Spleen (tissue), 7 donors: ENCODE data around the gene RNLS.

ENCODE experiments used
- CTCF ChIP-seq, 11 experiments: fragments of 200-600 bp in 7 of 11; fragments of 450-650 bp in 4 of 11; sonication (generic) in 4 of 11; IDR thresholded peaks in 8 of 11; conservative IDR thresholded peaks in 3 of 11; 1 replicate in 7 of 11; 2 replicates in 4 of 11; pipeline versions ENCODE4 v1.4.0 to v1.8.0; 2016 to 2021; ENCODE audit warnings: antibody characterized with exemption in 11 of 11, inconsistent platforms in 4 of 11, mild to moderate bottlenecking in 1 of 11
- POLR2A ChIP-seq, 3 donors: fragments of 450-650 bp; IDR thresholded peaks; one replicate each; pipeline ENCODE4 v1.5.1; 2017; ENCODE audit warnings: antibody characterized with exemption in 3 of 3, mild to moderate bottlenecking in 1 of 3
- POLR2AphosphoS5 ChIP-seq, 3 donors: sonication (generic); formaldehyde crosslinking; IDR thresholded peaks; one replicate each; pipeline ENCODE4 v1.5.1; 2017; ENCODE audit warnings: antibody characterized with exemption in 3 of 3
- donor health status: DM: no; HTN: no; CAD: no; lungs with moderate emphysema.
- donor health status: DM: no; HTN: no; CAD: no.
- donor health status: DM: no; HTN: no; CAD: no.

DNA sequence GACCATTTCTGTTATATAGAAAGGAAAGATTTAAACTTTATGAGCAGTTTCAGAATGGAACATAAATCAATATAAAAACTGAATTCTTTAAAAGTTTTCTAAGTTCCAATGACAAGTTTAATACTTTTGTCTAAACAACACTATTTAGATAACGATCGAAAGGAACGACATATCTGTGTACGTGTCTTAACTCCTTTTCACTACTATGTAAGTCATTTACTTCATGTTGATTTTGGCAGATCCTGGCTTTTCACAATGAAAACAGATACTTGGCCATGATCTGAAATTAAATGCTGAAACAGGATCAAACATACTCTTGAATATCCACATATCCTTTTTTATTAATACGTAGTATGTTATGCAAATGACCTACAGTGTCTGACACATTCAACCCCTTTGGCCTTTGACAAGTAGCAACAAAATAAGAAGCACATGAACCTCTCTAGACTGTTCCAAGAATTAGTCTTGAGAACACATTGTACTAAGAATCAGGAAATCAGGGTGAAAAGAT, 41.9 kb downstream of the RNLS start:
- no peak for TF ChIP-seq POLR2AphosphoS5 (IDR thresholded peaks at IDR 0.05)
- TF ChIP-seq CTCF (IDR thresholded peaks at IDR 0.05 in 8 of 11, conservative IDR thresholded peaks at IDR 0.05 in 3 of 11), result no peak
- no peak for TF ChIP-seq POLR2A (IDR thresholded peaks at IDR 0.05)
